GM12878 (cell line): ENCODE results near the gene PIP4K2A. TPM values are rescaled to one million over a fixed set of nuclear protein-coding genes. Genes with fewer than 3 reads are reported as not detected.
A peak's percentile ranks its signal among the peaks of the same experiment; 100 is the strongest.

Experiments
- BCL3 ChIP-seq: IDR thresholded peaks from 2 replicates; pipeline ENCODE4 v1.6.1; 2011; ENCODE audit warnings: borderline replicate concordance, low read depth, mild to moderate bottlenecking, moderate library complexity, low read length; ENCODE audit not compliant: insufficient read depth, poor library complexity, severe bottlenecking
- CREB1 ChIP-seq: IDR thresholded peaks from 2 replicates; pipeline ENCODE4 v1.6.1; 2012; ENCODE audit warnings: low read depth, mild to moderate bottlenecking, inconsistent platforms
- CREM ChIP-seq: IDR thresholded peaks from 2 replicates; pipeline ENCODE4 v1.6.1; 2014; ENCODE audit warnings: antibody characterized with exemption, low read depth
- DPF2 ChIP-seq: fragments of 450-650 bp; IDR thresholded peaks from 2 replicates; pipeline ENCODE4 v1.6.1; 2017; ENCODE audit warnings: mild to moderate bottlenecking
- HDGF ChIP-seq: fragments of 450-650 bp; IDR thresholded peaks from 2 replicates; pipeline ENCODE4 v1.6.1; 2016; ENCODE audit warnings: antibody characterized with exemption
- IKZF1 ChIP-seq: fragments of 450-650 bp; conservative IDR thresholded peaks from 2 replicates; pipeline ENCODE4 v1.6.1; 2017; ENCODE audit warnings: antibody characterized with exemption, mild to moderate bottlenecking
- JUND ChIP-seq: IDR thresholded peaks from 2 replicates; pipeline ENCODE4 v1.6.1; 2012; ENCODE audit warnings: low read depth, mild to moderate bottlenecking, low read length, improper control_type of control experiment, moderate library complexity
- MEF2A ChIP-seq: IDR thresholded peaks from 2 replicates; pipeline ENCODE4 v1.6.1; 2011; ENCODE audit warnings: low read depth, mild to moderate bottlenecking, low read length, moderate library complexity; ENCODE audit not compliant: insufficient read depth
- MEF2B ChIP-seq: fragments of 450-650 bp; IDR thresholded peaks from 2 replicates; pipeline ENCODE4 v1.6.1; 2018; ENCODE audit warnings: mild to moderate bottlenecking, moderate library complexity; ENCODE audit not compliant: partially characterized antibody, poor library complexity, severe bottlenecking
- MTA2 ChIP-seq: fragments of 450-650 bp; IDR thresholded peaks from 2 replicates; pipeline ENCODE4 v1.6.1; 2016; ENCODE audit warnings: low read depth, mild to moderate bottlenecking, moderate library complexity
- NR2C2 ChIP-seq: IDR thresholded peaks from 2 replicates; pipeline ENCODE4 v1.6.1; 2011; ENCODE audit warnings: borderline replicate concordance, low read depth; ENCODE audit not compliant: control insufficient read depth, insufficient read length
- POU2F2 ChIP-seq: IDR thresholded peaks from 3 replicates; pipeline ENCODE4 v1.6.1; 2011; ENCODE audit warnings: low read depth, mild to moderate bottlenecking, low read length, borderline replicate concordance
- RB1 ChIP-seq: fragments of 450-650 bp; formaldehyde crosslinking; IDR thresholded peaks from 2 replicates; pipeline ENCODE4 v1.6.1; 2017; ENCODE audit warnings: mild to moderate bottlenecking, borderline replicate concordance
- SKIL ChIP-seq: fragments of 450-650 bp; IDR thresholded peaks from 2 replicates; pipeline ENCODE4 v1.6.1; 2017; ENCODE audit warnings: mild to moderate bottlenecking, low read depth, inconsistent platforms; ENCODE audit not compliant: poor library complexity, severe bottlenecking
- SREBF2 ChIP-seq: IDR thresholded peaks from 2 replicates; pipeline ENCODE4 v1.6.1; 2012; ENCODE audit warnings: mild to moderate bottlenecking, low read length
- STAT3 ChIP-seq: IDR thresholded peaks from 2 replicates; pipeline ENCODE4 v1.6.1; 2011; ENCODE audit warnings: low read depth, low read length, improper control_type of control experiment
- ZBTB4 ChIP-seq: fragments of 450-650 bp; formaldehyde crosslinking; IDR thresholded peaks from 2 replicates; pipeline ENCODE4 v1.4.0; 2022; ENCODE audit warnings: mild to moderate bottlenecking, moderate library complexity
- ZNF687 ChIP-seq: fragments of 450-650 bp; IDR thresholded peaks from 2 replicates; pipeline ENCODE4 v1.6.1; 2017; ENCODE audit warnings: mild to moderate bottlenecking, moderate library complexity
- polyA plus RNA-seq, 11 experiments: library from polyadenylated mRNA; depleted of rRNA in 4 of 11; unstranded in 6 of 11; stranded (reverse) in 5 of 11; fragments of >200 nt; fragmentation: Nextera tagmentation in 4 of 11; fragmentation: Illumina TruSeq in 1 of 11; extraction: Ambion mirVana in 4 of 11; extraction: Trizol in 1 of 11; gene quantifications; 1 replicate in 1 of 11; 2 replicates in 10 of 11; pipeline versions ENCODE4 v1.2.1 to v1.2.3, GENCODE V29; 2011 to 2016; ENCODE audit warnings: inconsistent platforms in 2 of 11, missing spikeins in 2 of 11, low read depth in 1 of 11
- total RNA-seq, 4 experiments: library from RNA; depleted of rRNA in 3 of 4; stranded (reverse); fragments of >200 nt in 3 of 4; fragmentation: Illumina TruSeq in 1 of 4; extraction: Trizol in 1 of 4; gene quantifications; 2 replicates each; pipeline versions ENCODE4 v1.2.1 to v1.2.3, GENCODE V29; 2013 to 2021

PIP4K2A gene
- total and polyA plus RNA-seq, 10 of the 15 experiments (the other 5 are each of a cell fraction or from before 2014, with no cell fraction given) = 54.3 to 139 (median 84.4) TPM

GRCh38 chr10:22630234-22631174, 83.9 kb downstream of the PIP4K2A start (continued):
- peak; percentile 58; the same call in 1 of the 2 replicates for TF ChIP-seq DPF2
- TF ChIP-seq SKIL = peak; percentile 60
- TF ChIP-seq CREB1 = peak; percentile 71; the same call in 1 of the 2 replicates
- peak; percentile 81 for TF ChIP-seq MEF2A
- peak; percentile 76 for TF ChIP-seq IKZF1
- peak; percentile 99 for TF ChIP-seq POU2F2
- TF ChIP-seq SREBF2 = no peak
- TF ChIP-seq MEF2B = peak; percentile 43
- TF ChIP-seq NR2C2 = no peak
- no peak for TF ChIP-seq ZBTB4 (CRISPR knock-in tag)
- peak; percentile 85 for TF ChIP-seq JUND
- TF ChIP-seq MTA2 = peak; percentile 95
- peak; percentile 37; the same call in 1 of the 2 replicates for TF ChIP-seq CREM
- peak; percentile 77 for TF ChIP-seq BCL3
- peak; percentile 58; the same call in 1 of the 2 replicates for TF ChIP-seq HDGF
- no peak for TF ChIP-seq RB1
- peak; percentile 59 for TF ChIP-seq ZNF687
- TF ChIP-seq STAT3 = 0 out of 2 replicates have a peak, but pooled peaks have one; percentile 79
